ENCODE measurements around the gene MMUT.

DNA sequence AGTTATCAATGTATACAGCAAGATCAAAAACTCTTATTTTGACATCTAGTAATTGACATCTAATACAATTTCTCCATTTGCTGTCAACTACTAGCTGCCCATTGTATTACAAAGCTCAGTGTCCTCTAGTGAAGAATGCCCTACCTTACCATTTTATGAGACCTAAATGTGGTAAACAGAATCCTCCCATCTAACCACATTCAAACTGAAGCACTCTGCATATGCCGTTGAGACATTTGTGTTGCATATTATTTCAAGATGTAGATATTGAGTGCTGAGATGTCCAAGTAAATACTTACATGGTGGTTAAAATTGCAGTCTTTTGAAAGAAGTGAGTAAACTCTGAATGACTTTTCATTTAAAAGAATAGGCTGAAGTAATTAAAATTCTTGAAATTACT lies 36.1 kb upstream of the MMUT start:
- TF ChIP-seq POLR2AphosphoS5 (IDR thresholded peaks at IDR 0.05; ENCODE audit: low read depth, low read length) (no peak), SPI1 (IDR thresholded peaks at IDR 0.05; ENCODE audit: low read depth, low read length) (no peak), POLR2A (IDR thresholded peaks at IDR 0.05; ENCODE audit: low read depth, low read length) (no peak), TAF1 (IDR thresholded peaks at IDR 0.05; ENCODE audit: low read depth, low read length) (no peak), POU2F2 (IDR thresholded peaks at IDR 0.05; ENCODE audit: low read depth, low read length) (no peak)

All from GM12891 (cell line).